A673 (cell line): ENCODE results near the gene ABR. TPM values are rescaled to one million over a fixed set of nuclear protein-coding genes. Genes with fewer than 3 reads are reported as not detected.

Experiments
- BruUV-seq: library from RNA; stranded (reverse); fragments of 400-500 nt; replicated peaks from 2 replicates; lab custom pipeline; 2021; lab: Mats Ljungman, UMichigan
- CTCF ChIA-PET: fragments of 300-600 bp; sonication (Branson Sonifier 250); formaldehyde crosslinking; loops from one replicate; lab custom pipeline; 2022; ENCODE audit warnings: antibody characterized with exemption; lab: Charles Lee
- POLR2A ChIA-PET: fragments of 300-600 bp; sonication (Branson Sonifier 250); formaldehyde crosslinking; loops from one replicate; lab custom pipeline; 2022; ENCODE audit warnings: antibody characterized with exemption; ENCODE audit not compliant: low non-redundant PET; lab: Charles Lee
- DNase-seq: peaks from one replicate; pipeline ENCODE4 v3.0.0-alpha.2; 2015; ENCODE audit warnings: low spot score
- H3K27ac ChIP-seq: fragments of 200-600 bp; sonication (generic); 2 replicates; pipeline ENCODE4 v1.5.1; 2016; ENCODE audit warnings: mixed run types, low read depth, mild to moderate bottlenecking, mixed read lengths, antibody characterized with exemption, low read length; ENCODE audit not compliant: poor library complexity, severe bottlenecking
- H3K27me3 ChIP-seq: fragments of 200-600 bp; sonication (generic); replicated peaks from 2 replicates; pipeline ENCODE4 v1.6.1; 2017; ENCODE audit warnings: mixed run types, low read depth, mild to moderate bottlenecking, mixed read lengths, antibody characterized with exemption, low read length; ENCODE audit not compliant: insufficient read depth, poor library complexity
- H3K36me3 ChIP-seq: fragments of 200-600 bp; sonication (generic); 2 replicates; pipeline ENCODE4 v1.6.1; 2016; ENCODE audit warnings: mixed run types, mild to moderate bottlenecking, mixed read lengths, antibody characterized with exemption, low read length; ENCODE audit not compliant: insufficient read depth, poor library complexity, severe bottlenecking
- H3K4me1 ChIP-seq: fragments of 200-600 bp; sonication (generic); 2 replicates; pipeline ENCODE4 v1.6.1; 2017; ENCODE audit warnings: mixed run types, mild to moderate bottlenecking, mixed read lengths, antibody characterized with exemption, low read length; ENCODE audit not compliant: insufficient read depth, poor library complexity, severe bottlenecking
- H3K4me3 ChIP-seq: fragments of 200-600 bp; sonication (generic); 2 replicates; pipeline ENCODE4 v1.5.1; 2016; ENCODE audit warnings: low read depth, mixed run types, mild to moderate bottlenecking, mixed read lengths, low read length; ENCODE audit not compliant: poor library complexity, severe bottlenecking
- H3K9me3 ChIP-seq: fragments of 200-600 bp; sonication (generic); 2 replicates; pipeline ENCODE4 v1.6.1; 2016; ENCODE audit warnings: mixed run types, low read depth, mild to moderate bottlenecking, mixed read lengths, antibody characterized with exemption, low read length; ENCODE audit not compliant: poor library complexity, severe bottlenecking
- CTCF ChIP-seq: fragments of 300-800, 200-600 bp; sonication (generic); conservative IDR thresholded peaks from 2 replicates; pipeline ENCODE4 v1.5.1; 2017; ENCODE audit warnings: low read depth, mild to moderate bottlenecking, antibody characterized with exemption, low read length, moderate library complexity, mixed read lengths
- EZH2 ChIP-seq: fragments of 200-600 bp; sonication (generic); IDR thresholded peaks from 2 replicates; pipeline ENCODE4 v1.6.1; 2017; ENCODE audit warnings: borderline replicate concordance, low read depth, mild to moderate bottlenecking, mixed read lengths, antibody characterized with exemption, low read length; ENCODE audit not compliant: poor library complexity, severe bottlenecking
- intact Hi-C: fragments of 100-400 bp; cut with micrococcal nuclease; formaldehyde crosslinking; loops from one replicate; pipeline ENCODE4 v1.10.0; 2022; ENCODE audit not compliant: unreplicated experiment
- total RNA-seq: library from RNA; stranded (reverse); gene quantifications from 2 replicates; pipeline ENCODE4 v1.2.3, GENCODE V29; 2021

The ABR gene
- total RNA-seq, 1 experiment from 2014 or later = 47.6 TPM

GRCh38 chr17:1043601-1044251 is 136.1 kb downstream of the ABR start:
- no TSS peak for BruUV-seq
- intact Hi-C loops = no loop called here
- no peaks in the 10 kb centered on the region for H3K36me3 ChIP-seq
- peak; percentile 41 for DNase-seq
- ChIA-PET POLR2A (interaction anchor here (0.6 kb wide), 1 partner anchor 61 kb away, joined by 7 read pairs; no protein-coding TSS in a partner anchor), CTCF (no interaction called here)
- H3K4me3 ChIP-seq = no peak overlapping the region
- no peaks in the 10 kb centered on the region for H3K27me3 ChIP-seq
- H3K9me3 ChIP-seq = no peaks in the 10 kb centered on the region
- H3K27ac ChIP-seq = no peak overlapping the region
- TF ChIP-seq CTCF (no peak), EZH2 (no peak)
- H3K4me1 ChIP-seq = peaks cover 12% of the 10 kb centered on the region

GRCh38 chr17:1042486-1042885 is 137.3 kb downstream of the ABR start:
- POLR2A ChIA-PET = no interaction called here
- no peak for DNase-seq

GRCh38 chr17:1041746-1042145 is 138.0 kb downstream of the ABR start:
- Histone ChIP-seq H3K9me3 (no peaks in the 10 kb centered on the region), H3K36me3 (no peaks in the 10 kb centered on the region), H3K4me1 (peaks cover 12% of the 10 kb centered on the region), H3K27me3 (no peaks in the 10 kb centered on the region), H3K27ac (no peak overlapping the region), H3K4me3 (no peak overlapping the region)
- TF ChIP-seq EZH2 (no peak), CTCF (no peak)
- ChIA-PET CTCF (no interaction called here), POLR2A (no interaction called here)
- intact Hi-C loops = no loop called here
- no TSS peak for BruUV-seq
- DNase-seq = no peak

More at GRCh38 chr17:1042486-1042885, 137.3 kb downstream of the ABR start:
- no peaks in the 10 kb centered on the region for H3K27me3 ChIP-seq
- no peak overlapping the region for H3K27ac ChIP-seq
- intact Hi-C loops = no loop called here
- no TSS peak for BruUV-seq
- TF ChIP-seq CTCF = no peak
- no peak for TF ChIP-seq EZH2
- peaks cover 12% of the 10 kb centered on the region for H3K4me1 ChIP-seq
- no peaks in the 10 kb centered on the region for H3K36me3 ChIP-seq
- no peaks in the 10 kb centered on the region for H3K9me3 ChIP-seq
- CTCF ChIA-PET = interaction anchor here (0.5 kb wide), 1 partner anchor 13 kb away, joined by 3 read pairs; no protein-coding TSS in a partner anchor
- no peak overlapping the region for H3K4me3 ChIP-seq
